HG03045 (cell line): Measurements from ENCODE around the gene DNAH14.
"Not testable (repeated sequence)": the region's sequence is repeated elsewhere in the genome, so short reads cannot be mapped to it uniquely, and the experiment has no call there.

Source experiments
- ATAC-seq: cut with Tn5 transposase; IDR thresholded peaks from one replicate; pipeline ENCODE4 v1.9.1; 2021; ENCODE audit warnings: mild to moderate bottlenecking, moderate library complexity; ENCODE audit not compliant: unreplicated experiment

Gene DNAH14

DNA sequence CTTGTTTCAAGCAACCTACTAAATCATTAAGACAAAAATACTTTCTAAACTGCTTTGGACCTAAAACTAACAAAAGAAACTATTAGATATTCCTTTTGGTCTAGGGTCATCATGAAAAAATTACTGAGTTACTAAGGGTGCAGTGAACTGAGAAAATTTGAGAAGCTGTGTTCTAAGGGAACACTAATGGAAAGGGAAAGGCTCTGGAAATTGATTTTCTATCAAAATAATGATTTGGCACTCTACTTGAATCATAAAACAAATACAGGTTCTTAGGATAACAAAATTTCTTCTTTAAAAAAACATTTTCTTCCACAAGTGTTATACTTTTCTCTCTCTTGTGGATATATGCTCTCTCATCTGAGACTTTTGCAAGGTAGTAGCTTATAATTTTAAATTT lies 213.5 kb downstream of the DNAH14 start:
- ATAC-seq: no peak

DNA sequence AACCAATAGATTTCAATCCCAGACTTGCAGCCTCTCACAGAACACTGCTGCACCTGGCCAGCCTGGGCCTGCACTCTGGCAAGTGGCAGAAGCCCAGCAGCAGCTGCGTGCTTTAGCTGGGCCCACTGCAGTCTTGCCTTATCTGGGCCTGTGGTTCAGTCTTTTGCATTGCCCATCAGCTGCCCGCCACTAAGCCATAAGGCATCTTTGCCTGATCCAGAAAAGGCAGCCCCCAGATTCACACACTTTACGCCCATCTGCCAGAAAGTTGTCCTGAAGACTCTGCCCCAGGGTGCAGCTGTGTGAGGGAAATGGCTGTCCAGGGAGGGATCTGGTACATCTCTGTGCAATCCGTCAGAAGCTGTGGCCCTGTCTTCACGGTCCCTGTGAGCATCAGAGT lies 217.0 kb downstream of the DNAH14 start:
- no peak for ATAC-seq

DNA sequence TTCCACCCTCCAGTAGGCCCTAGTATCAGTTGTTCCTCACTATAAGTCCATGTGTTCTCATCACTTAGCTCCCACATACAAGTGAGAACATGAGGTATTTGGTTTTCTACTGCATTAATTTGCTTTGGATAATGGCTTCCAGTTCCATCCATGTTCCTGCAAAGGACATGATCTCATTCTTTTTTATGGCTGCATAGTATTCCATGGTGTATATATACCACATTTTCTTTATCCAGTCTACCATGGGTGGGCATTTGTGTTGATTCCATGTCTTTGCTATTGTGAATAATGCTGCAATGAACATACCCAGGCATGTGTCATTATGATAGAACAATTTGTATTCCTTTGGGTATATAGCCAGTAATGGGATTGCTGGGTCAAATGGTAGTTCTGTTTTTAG lies 218.3 kb downstream of the DNAH14 start:
- ATAC-seq: not testable (repeated sequence)

DNA sequence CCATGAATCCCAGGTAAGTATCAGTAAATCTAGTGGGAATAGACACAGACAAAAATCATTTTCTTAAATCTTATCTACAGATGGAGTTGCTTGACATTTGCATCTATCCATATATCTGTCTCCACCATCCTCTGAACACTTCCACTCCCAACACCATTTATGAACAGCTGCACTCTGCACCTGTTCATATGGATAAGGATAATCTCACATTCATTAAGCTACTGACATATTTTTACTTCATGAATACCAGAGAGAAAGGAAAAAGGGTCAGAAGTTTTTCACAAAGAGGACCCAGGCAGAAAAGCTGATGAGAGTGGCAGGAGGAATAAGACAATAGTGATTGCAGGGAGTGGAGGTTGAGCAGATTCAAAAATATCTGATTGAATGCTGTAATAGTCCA lies 222.6 kb downstream of the DNAH14 start:
- no peak for ATAC-seq

DNA sequence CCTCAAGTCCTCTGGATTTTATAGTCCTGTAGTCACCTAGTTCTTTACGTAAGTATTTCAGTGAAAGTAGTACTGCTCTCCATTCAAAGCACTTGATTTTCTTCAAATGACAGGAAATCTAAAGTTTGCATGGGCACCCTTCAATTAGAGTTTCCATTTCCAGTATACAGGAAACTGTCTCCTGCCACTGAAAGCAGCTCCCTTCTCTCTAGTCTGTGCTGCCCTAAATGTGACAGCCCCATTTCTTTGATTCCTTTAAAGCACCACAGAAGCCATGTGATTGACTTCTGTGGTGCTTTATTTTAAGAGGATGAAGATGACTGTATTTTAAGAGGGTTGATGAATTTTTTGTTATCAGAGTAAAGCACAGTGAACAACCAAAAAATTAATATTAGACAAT lies 226.1 kb downstream of the DNAH14 start:
- no peak for ATAC-seq

DNA sequence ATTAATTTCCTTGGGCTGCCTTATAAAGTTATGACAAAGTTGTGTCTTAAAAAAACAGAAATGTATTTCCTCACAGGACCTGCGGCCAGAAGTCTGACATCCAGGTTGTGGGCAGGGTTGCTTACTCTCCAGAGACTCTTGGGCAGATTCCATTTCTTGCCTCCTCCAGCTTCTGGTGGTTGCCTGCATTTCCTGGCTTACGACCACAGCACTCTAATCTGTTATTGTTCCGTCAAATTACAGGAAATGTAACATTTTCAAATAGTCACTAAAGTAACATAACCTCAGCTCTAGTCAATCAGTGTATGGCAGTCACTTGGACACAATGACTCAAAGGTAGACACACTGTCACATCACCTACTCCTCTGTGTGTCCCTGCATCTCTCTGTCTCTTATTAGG lies 226.8 kb downstream of the DNAH14 start:
- no peak for ATAC-seq

DNA sequence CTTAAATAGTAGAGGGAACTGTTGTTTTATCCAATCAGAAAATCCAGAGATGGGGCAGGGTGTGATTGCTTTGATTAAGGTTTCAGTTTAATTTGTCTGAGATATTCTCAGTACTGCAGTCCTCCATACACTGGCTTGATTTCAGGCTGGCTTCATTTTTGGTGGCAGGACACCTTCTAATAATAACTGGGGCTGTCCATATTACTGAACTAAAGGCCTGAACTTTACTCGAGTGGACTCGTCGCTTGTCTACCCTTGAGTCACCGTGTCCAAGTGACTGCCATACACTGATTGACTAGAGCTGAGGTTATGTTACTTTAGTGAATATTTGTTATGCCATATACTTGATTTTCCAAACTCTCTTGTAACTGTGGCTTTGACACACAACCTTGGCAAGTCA lies 228.8 kb downstream of the DNAH14 start:
- no peak for ATAC-seq

DNA sequence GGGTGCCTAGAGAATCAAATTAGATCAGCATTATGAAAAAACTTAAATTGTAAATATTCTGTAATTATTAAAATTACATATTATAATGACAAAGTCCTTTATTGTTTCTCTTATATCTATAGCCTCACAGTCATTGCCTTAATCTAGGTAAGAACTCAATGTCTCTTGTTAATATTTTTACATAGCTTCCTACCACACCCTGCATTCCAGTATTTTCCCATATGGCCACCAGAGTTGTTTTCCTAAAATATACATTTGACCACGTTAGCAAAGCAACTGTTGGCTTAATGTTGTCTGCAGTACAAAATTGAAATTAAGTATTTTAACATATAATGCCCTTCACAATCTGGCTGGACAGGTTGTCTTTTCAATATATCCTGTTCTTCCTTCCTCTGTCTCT lies 230.3 kb downstream of the DNAH14 start:
- ATAC-seq: no peak

DNA sequence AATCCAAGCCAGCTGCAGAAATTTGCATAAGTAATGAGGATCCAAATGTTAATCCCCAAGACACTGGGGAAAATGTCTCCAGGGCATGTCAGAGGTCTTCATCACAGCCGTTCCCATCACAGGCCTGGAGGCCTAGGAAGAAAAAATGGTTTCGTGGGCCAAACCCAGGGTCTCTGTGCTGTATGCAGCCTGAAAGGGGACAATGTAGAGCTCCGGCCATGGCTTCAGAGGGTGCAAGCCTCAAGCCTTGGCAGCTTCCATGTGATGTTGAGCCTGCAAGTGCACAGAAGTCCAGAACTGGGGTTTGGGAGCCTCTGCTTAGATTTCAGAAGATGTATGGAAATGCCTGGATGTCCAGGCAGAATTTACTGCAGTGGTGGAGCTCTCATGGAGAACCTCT lies 247.9 kb downstream of the DNAH14 start:
- not testable (repeated sequence) for ATAC-seq

DNA sequence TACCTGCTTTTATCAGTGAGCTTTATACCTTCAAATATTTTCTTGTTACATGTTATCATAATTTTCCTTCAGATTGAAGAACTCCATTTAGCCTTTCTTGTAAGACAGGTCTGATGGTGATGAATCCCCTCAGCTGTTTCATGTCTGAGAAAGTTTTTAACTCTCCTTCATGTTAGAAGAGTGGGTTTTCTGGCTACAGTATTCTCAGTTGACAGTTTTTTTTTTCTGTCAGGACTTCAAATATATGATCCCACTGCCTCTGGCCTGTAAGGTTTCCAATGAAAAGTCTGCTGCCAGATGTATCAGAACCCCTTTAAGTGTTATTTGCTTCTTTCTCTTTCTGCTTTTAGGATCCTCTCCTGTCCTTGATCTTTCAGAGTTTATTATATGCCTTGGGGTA lies 250.2 kb downstream of the DNAH14 start:
- no peak for ATAC-seq

DNA sequence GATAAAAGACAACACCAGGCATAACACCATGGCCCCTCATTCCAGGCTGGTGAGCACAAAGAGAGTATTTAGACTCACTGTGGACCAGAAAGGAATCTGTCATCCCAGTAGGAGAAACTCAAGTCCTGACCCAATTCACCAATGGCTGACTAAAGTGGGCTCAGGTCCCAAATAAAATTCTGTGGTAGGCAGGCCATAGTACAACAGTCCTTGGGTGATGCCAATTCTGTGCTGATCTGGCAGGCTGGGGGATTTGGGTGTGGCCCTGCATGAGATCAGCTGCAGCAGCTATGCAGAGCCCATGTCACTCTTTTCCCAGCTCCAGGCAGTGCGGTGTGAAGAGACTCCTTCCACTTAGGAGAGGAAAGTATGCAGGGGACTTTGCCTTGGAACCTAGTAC lies 253.2 kb downstream of the DNAH14 start:
- no peak for ATAC-seq

DNA sequence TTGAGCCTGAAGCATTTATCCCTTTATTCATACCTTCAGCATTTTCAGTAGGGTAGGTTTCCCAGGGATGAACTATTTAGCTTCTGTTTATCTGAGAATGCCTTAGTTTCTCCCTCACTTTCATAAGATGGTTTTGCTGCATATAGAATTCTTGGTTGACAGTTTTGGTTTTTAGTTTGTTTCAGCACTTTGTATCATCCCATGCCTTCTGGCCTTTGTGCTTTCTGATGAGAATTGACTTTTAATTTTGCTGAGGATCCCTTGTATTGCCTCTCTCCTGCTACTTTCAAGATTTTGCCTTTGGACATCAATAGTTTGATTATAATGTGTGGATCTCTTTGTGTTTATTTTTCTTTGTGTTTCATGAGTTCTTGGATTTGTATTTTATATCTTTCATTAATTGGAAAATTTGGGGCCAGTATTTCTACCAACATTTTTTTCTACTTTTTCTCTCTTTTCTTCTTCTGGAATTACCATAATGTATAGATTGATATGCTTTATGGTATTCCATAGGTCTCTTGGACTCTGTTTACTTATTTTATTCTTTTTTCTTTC lies 261.8 kb downstream of the DNAH14 start:
- ATAC-seq: no peak

DNA sequence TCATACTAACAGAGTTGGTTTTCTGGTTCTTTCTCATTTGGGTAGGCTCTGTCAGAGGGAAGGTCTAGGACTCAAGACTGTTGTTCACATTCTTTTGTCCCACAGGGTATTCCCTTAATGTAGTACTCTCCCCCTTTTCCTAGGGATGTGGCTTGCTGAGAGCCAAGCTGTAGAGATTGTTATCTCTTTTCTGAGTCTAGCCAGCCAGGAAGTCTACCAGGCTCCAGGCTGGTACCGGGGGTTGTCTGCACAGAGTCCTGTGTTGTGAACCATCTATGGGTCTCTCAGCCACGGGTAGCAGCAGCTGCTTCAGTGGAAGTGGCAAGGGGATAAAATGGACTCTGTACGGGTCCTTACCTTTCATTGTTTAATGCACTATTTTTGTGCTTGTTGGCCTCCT lies 272.0 kb downstream of the DNAH14 start:
- no peak for ATAC-seq

DNA sequence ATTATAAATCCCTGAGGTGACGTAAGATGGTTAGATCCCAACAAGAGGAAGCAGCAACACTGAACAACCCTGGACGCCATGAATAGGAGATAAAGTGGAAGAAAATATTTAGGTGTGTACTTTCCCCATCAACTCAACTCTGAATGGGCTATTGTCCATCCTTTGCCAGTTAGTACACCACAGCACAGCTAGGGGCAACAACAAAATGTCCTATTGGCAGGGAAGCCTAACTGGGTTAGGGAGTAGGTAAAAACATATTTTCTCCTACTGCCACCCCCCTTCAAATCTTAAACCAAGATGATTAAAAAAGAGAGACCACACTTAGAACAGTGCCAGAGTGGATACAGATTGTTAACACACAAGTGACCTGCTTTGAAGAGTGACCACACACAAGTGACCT lies 278.3 kb downstream of the DNAH14 start:
- no peak for ATAC-seq

DNA sequence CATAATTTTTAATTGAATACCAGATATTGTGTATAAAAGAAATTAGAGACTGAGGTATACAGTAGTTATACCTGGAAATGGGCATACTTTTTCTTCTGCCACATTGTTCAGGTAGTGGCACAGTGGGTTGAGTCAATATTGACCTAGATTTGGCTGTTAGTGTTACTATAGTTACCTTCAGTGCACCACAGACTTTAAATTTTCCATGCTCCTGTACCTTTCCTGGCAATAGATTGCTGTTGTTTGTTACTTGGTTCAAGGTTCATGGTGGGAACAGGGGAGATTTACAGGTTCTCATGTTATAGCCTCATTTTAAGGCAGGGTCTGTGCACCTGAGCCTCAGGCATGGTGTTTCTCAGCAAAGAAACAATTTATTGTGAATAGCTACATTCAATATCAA lies 279.7 kb downstream of the DNAH14 start:
- no peak for ATAC-seq

DNA sequence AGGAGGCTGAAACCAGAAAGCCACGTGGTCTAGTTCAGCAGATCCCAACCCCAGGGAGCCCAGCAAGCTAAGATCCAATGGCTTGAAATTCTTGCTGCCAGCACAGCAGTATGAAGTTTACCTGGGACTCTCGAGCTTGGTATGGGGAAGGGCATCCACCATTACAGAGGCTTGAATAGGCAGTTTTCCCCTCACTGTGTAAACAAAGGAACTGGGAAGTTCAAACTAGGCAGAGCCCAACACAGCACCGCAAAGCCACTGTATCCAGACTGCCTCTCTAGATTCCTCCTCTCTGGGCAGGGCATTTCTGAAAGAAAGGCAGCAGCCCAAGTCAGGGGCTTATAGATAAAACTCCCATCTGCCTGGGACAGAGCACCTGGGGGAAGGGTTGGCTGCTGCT lies 280.7 kb downstream of the DNAH14 start:
- not testable (repeated sequence) for ATAC-seq

DNA sequence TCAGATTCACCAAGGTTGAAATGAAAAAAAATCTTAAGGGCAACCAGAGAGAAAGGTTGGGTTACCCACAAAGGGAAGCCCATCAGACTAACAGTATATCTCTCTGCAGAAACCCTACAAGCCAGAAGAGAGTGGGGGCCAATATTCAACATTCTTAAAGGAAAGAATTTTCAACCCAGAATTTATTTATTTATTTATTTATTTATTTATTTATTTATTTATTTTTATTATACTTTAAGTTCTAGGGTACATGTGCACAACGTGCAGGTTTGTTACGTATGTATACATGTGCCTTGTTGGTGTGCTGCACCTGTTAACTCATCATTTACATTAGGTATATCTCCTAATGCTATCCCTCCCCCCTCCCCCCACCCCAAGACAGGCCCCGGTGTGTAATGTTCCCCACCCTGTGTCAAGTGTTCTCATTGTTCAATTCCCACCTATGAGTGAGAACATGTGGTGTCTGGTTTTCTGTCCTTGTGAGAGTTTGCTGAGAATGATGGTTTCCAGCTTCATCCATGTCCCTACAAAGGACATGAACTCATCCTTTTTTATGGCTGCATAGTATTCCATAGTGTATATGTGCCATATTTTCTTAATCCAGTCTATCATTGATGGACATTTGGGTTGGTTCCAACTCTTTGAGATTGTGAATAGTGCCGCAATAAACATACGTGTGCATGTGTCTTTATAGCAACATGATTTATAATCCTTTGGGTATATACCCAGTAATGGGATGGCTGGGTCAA lies 282.4 kb downstream of the DNAH14 start:
- ATAC-seq: not testable (repeated sequence)

DNA sequence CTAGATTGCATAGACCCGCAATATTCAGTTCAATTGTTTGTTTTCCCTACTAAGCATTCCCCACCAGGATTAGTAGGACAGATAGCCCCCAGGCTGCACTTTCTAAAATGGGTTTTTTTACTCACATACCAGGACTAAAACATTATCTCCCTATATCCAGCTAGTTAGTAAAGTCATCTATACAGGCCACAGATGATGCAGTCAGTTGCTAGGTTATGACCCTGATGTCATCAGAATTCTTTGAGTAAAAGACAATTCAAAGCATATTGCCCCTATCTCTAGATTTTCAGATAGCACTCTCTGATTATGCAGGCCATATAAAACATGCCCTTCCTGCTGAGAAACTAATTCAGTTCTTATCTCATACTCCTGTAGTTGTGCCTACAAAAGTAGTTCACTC lies 294.8 kb downstream of the DNAH14 start:
- no peak for ATAC-seq

DNA sequence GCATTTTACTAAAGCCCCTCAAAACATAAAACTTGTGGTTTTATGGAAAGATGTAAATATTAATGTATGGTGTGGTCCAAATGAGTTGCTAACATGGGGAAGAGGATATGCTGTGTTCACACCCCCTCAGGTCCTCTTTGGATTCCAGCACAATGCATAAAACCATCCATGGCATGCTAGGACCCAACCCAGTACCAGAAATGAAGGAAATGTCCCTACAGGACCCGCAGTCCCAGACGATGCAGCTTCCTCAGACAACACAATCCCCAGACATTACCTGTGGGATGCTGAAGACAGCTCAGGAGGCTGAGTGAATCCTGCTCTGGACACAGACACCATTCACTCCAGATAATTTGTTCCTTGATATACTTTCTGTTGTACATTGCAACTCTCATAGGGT lies 296.2 kb downstream of the DNAH14 start:
- ATAC-seq: no peak

DNA sequence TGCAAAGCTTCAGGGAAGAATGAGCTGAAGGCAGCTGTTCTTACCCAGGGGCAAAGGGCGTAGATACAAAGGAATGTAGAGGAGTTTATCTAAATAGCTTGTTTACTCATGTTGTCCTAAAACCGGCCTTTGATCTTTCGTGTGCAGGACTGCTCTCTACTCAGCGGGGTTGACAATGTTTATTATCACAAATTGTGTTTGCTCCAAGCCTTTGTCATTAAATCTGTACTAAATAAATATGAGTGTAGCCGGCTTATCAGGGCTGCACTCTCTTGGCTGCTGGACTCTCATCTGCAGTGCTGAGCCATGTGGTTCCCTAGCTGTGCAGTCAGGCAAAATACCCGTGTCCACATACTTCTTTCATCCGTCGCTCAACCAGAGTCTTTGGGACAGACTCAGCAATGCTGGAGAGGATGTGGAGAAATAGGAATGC lies 299.4 kb downstream of the DNAH14 start:
- ATAC-seq: no peak

DNA sequence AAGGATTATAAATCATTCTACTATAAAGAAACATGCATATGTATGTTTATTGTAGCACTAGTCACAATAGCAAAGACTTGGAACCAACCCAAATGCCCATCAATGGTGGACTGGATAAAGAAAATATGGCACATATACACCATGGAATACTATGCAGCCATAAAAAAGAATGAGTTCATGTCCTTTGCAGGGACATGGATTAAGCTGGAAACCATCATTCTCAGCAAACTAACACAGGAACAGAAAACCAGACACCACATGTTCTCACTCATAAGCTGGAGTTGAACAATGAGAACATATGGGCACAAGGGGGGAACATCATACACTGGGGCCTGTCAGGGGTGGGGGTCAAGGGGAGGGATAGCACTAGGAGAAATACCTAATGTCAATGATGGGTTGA lies 300.0 kb downstream of the DNAH14 start:
- not testable (repeated sequence) for ATAC-seq

DNA sequence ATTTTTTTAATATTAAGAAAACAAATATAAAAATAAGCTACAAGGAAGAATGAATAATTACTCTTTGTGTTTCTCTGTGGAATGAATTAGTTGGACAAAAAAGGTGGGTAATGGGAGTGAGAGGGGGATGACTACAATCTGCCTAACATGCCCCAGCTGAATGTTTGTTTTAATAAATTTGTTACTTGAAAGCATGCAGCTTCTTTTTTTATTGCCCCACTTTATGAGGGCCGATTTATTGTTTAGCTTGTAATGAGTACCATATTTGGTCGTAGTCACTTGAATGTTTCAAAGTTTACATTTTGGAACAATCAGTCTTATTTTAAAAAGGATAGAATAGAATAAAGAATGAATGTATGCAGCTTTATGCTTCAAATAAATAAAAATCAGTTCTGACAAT lies 301.0 kb downstream of the DNAH14 start:
- no peak for ATAC-seq

DNA sequence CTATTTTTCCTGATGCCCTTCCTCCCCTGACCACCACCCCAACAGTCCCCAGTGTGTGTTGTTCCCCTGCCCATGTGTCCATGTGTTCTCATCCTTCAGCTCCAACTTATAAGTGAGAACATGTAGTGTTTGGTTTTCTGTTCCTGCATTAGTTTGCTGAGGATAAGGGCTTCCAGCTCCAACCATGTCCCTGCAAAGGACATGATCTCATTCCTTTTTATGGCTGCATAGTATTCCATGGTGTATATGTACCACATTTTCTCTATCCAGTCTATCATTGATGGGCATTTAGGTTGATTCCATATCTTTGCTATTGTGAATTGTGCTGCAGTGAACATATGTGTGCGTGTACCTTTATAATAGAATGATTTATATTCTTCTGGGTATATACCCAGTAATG lies 303.5 kb downstream of the DNAH14 start:
- ATAC-seq: not testable (repeated sequence)
